Measurements from ENCODE around the gene MOB1B.

MOB1B gene

GRCh38 chr4:70901984-70902576 is at the start of gene MOB1B:
TSS of gene MOB1B (plus strand) at chr4:70902369. CDS start at chr4:70902537, 168 bp downstream.
- peak; percentile 68 to 88 for DNase-seq (ENCODE audit: low spot score in 2 of 2)
- peaks cover 10% of the 10 kb centered on the region for H3K36me3 Mint-ChIP-seq
- H3K4me3 Mint-ChIP-seq: peak within 1 kb of the TSS; percentile 92
- ATAC-seq: peak; percentile 96
- H3K9me3 Mint-ChIP-seq: no peaks in the 10 kb centered on the region
- peak within 1 kb of the TSS; percentile 91 for H3K27ac Mint-ChIP-seq
- H3K4me1 Mint-ChIP-seq: peaks cover 10% of the 10 kb centered on the region

GRCh38 chr4:70855464-70855863 is 46.7 kb upstream of the MOB1B start:
- no peak overlapping the region for H3K27ac Mint-ChIP-seq
- H3K4me1 Mint-ChIP-seq: no peaks in the 10 kb centered on the region
- H3K4me3 Mint-ChIP-seq: no peak overlapping the region
- no peaks in the 10 kb centered on the region for H3K9me3 Mint-ChIP-seq
- no peak for ATAC-seq
- DNase-seq (ENCODE audit: low spot score in 2 of 2): no peak
- no peaks in the 10 kb centered on the region for H3K36me3 Mint-ChIP-seq

- Mint-ChIP-seq H3K4me3 (no peak overlapping the region), H3K9me3 (no peaks in the 10 kb centered on the region), H3K4me1 (peaks cover 8% of the 10 kb centered on the region), H3K27ac (no peak overlapping the region), H3K36me3 (no peaks in the 10 kb centered on the region)
- no peak for ATAC-seq
- no peak for DNase-seq (ENCODE audit: low spot score in 2 of 2)
Observed at GRCh38 chr4:70858454-70858853, 43.7 kb upstream of the MOB1B start.

- H3K27ac Mint-ChIP-seq: no peak overlapping the region
- no peak overlapping the region for H3K4me3 Mint-ChIP-seq
- H3K9me3 Mint-ChIP-seq: no peaks in the 10 kb centered on the region
- no peak for DNase-seq (ENCODE audit: low spot score in 2 of 2)
- H3K36me3 Mint-ChIP-seq: no peaks in the 10 kb centered on the region
- no peak for ATAC-seq
- H3K4me1 Mint-ChIP-seq: peaks cover 10% of the 10 kb centered on the region
Observed at GRCh38 chr4:70859066-70859465, 43.1 kb upstream of the MOB1B start.

GRCh38 chr4:70863099-70863790 is 38.9 kb upstream of the MOB1B start:
- Mint-ChIP-seq H3K4me1 (peaks cover 10% of the 10 kb centered on the region), H3K36me3 (no peaks in the 10 kb centered on the region), H3K27ac (peak overlapping the region; percentile 65), H3K4me3 (no peak overlapping the region), H3K9me3 (no peaks in the 10 kb centered on the region)
- ATAC-seq (peak; percentile 97), DNase-seq (ENCODE audit: low spot score in 2 of 2) (no peak)

GRCh38 chr4:70868778-70869177 is 33.4 kb upstream of the MOB1B start:
- DNase-seq (ENCODE audit: low spot score in 2 of 2) (no peak), ATAC-seq (no peak)
- Mint-ChIP-seq H3K4me1 (no peaks in the 10 kb centered on the region), H3K9me3 (no peaks in the 10 kb centered on the region), H3K4me3 (no peak overlapping the region), H3K36me3 (no peaks in the 10 kb centered on the region), H3K27ac (no peak overlapping the region)

- no peaks in the 10 kb centered on the region for H3K4me1 Mint-ChIP-seq
- no peak for ATAC-seq
- no peak for DNase-seq (ENCODE audit: low spot score in 2 of 2)
- no peak overlapping the region for H3K4me3 Mint-ChIP-seq
- H3K36me3 Mint-ChIP-seq: no peaks in the 10 kb centered on the region
- no peaks in the 10 kb centered on the region for H3K9me3 Mint-ChIP-seq
- H3K27ac Mint-ChIP-seq: no peak overlapping the region
Observed at GRCh38 chr4:70873216-70873615, 29.0 kb upstream of the MOB1B start.

- no peak for ATAC-seq
- no peak overlapping the region for H3K4me3 Mint-ChIP-seq
- H3K4me1 Mint-ChIP-seq: no peaks in the 10 kb centered on the region
- no peak overlapping the region for H3K27ac Mint-ChIP-seq
- no peak for DNase-seq (ENCODE audit: low spot score in 2 of 2)
- H3K9me3 Mint-ChIP-seq: no peaks in the 10 kb centered on the region
- no peaks in the 10 kb centered on the region for H3K36me3 Mint-ChIP-seq
Observed at GRCh38 chr4:70874268-70875156, 27.7 kb upstream of the MOB1B start.

GRCh38 chr4:70877556-70877955 is 24.6 kb upstream of the MOB1B start:
- Mint-ChIP-seq H3K9me3 (no peaks in the 10 kb centered on the region), H3K27ac (no peak overlapping the region), H3K4me3 (no peak overlapping the region), H3K4me1 (no peaks in the 10 kb centered on the region), H3K36me3 (no peaks in the 10 kb centered on the region)
- ATAC-seq (no peak), DNase-seq (ENCODE audit: low spot score in 2 of 2) (no peak)

GRCh38 chr4:70880739-70881138 is 21.4 kb upstream of the MOB1B start:
- no peaks in the 10 kb centered on the region for H3K9me3 Mint-ChIP-seq
- no peaks in the 10 kb centered on the region for H3K4me1 Mint-ChIP-seq
- H3K4me3 Mint-ChIP-seq: no peak overlapping the region
- no peak for DNase-seq (ENCODE audit: low spot score in 2 of 2)
- no peaks in the 10 kb centered on the region for H3K36me3 Mint-ChIP-seq
- no peak overlapping the region for H3K27ac Mint-ChIP-seq
- ATAC-seq: no peak

GRCh38 chr4:70885174-70885573 is 17.0 kb upstream of the MOB1B start:
- H3K36me3 Mint-ChIP-seq: no peaks in the 10 kb centered on the region
- H3K9me3 Mint-ChIP-seq: no peaks in the 10 kb centered on the region
- no peak overlapping the region for H3K4me3 Mint-ChIP-seq
- ATAC-seq (no peak), DNase-seq (ENCODE audit: low spot score in 2 of 2) (no peak)
- H3K27ac Mint-ChIP-seq: no peak overlapping the region
- H3K4me1 Mint-ChIP-seq: no peaks in the 10 kb centered on the region

- DNase-seq (ENCODE audit: low spot score in 2 of 2) (no peak), ATAC-seq (no peak)
- Mint-ChIP-seq H3K27ac (no peak overlapping the region), H3K36me3 (no peaks in the 10 kb centered on the region), H3K9me3 (no peaks in the 10 kb centered on the region), H3K4me3 (no peak overlapping the region), H3K4me1 (no peaks in the 10 kb centered on the region)
Observed at GRCh38 chr4:70892086-70892769, 9.9 kb upstream of the MOB1B start.

- DNase-seq (ENCODE audit: low spot score in 2 of 2) (no peak), ATAC-seq (no peak)
- Mint-ChIP-seq H3K9me3 (no peaks in the 10 kb centered on the region), H3K27ac (no peak overlapping the region), H3K36me3 (no peaks in the 10 kb centered on the region), H3K4me1 (no peaks in the 10 kb centered on the region), H3K4me3 (no peak overlapping the region)
Observed at GRCh38 chr4:70893790-70894189, 8.4 kb upstream of the MOB1B start.

GRCh38 chr4:70895405-70895804 is 6.8 kb upstream of the MOB1B start:
- Mint-ChIP-seq H3K4me3 (no peak overlapping the region), H3K9me3 (no peaks in the 10 kb centered on the region)

GRCh38 chr4:70895811-70896491 is 6.2 kb upstream of the MOB1B start:
- no peaks in the 10 kb centered on the region for H3K4me1 Mint-ChIP-seq
- H3K4me3 Mint-ChIP-seq: no peak overlapping the region
- no peaks in the 10 kb centered on the region for H3K9me3 Mint-ChIP-seq
- H3K27ac Mint-ChIP-seq: no peak overlapping the region
- no peak for ATAC-seq
- no peak for DNase-seq (ENCODE audit: low spot score in 2 of 2)
- H3K36me3 Mint-ChIP-seq: no peaks in the 10 kb centered on the region

More at GRCh38 chr4:70895405-70895804, 6.8 kb upstream of the MOB1B start:
- no peak for ATAC-seq
- Mint-ChIP-seq H3K27ac (no peak overlapping the region), H3K4me1 (no peaks in the 10 kb centered on the region), H3K36me3 (no peaks in the 10 kb centered on the region)
- no peak for DNase-seq (ENCODE audit: low spot score in 2 of 2)
